ENCODE measurements around the gene HOTAIR. TPM values are rescaled to one million over a fixed set of nuclear protein-coding genes. Genes with fewer than 3 reads are reported as not detected.
A peak's percentile ranks its signal among the peaks of the same experiment; 100 is the strongest.

HOTAIR gene
- total RNA-seq, 1 donor from 2014 or later, result not detected

DNA sequence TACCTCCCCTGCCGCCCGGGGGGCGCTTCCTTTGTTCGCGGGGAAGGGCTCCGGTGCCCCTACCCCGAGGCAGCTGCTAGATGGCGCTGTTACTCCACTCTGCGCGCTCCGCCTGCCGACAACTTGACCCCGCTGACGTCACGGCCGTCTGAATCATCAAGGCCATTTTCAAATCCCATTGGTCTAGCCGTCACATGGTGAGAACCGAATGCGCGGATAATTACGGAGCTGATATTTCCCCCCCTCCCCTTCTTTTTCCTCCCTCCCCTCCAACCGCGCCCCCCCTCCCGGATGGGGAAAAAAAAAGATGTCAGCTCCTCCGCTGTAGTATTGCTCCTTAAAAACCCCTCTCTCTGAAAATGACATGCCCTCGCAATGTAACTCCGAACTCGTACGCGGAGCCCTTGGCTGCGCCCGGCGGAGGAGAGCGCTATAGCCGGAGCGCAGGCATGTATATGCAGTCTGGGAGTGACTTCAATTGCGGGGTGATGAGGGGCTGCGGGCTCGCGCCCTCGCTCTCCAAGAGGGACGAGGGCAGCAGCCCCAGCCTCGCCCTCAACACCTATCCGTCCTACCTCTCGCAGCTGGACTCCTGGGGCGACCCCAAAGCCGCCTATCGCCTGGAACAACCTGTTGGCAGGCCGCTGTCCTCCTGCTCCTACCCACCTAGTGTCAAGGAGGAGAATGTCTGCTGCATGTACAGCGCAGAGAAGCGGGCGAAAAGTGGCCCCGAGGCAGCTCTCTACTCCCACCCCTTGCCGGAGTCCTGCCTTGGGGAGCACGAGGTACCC lies 10.3 kb upstream of the HOTAIR start, which contains the start of gene HOXC10:
HOXC10 (plus strand) TSS at position 246 of the 791 bp plus-strand sequence; CDS start at position 360, 114 bp downstream.
- no peaks in the 10 kb centered on the region for H3K36me3 Mint-ChIP-seq (ENCODE audit: low read depth, unreplicated experiment)
- peaks cover 92% of the 10 kb centered on the region for H3K27me3 ChIP-seq (ENCODE audit: insufficient read depth, low read length)
- peaks cover 85% of the 10 kb centered on the region for H3K27me3 Mint-ChIP-seq (ENCODE audit: low read depth, unreplicated experiment)
- no peaks in the 10 kb centered on the region for H3K4me1 Mint-ChIP-seq (ENCODE audit: low read depth, unreplicated experiment)
- DNase-seq (ENCODE audit: low read depth) (peak; percentile 26), FAIRE-seq (no peak)
- H3K4me1 ChIP-seq (ENCODE audit: insufficient read depth, low read length), result no peaks in the 10 kb centered on the region
- TF ChIP-seq, protein P1, sequence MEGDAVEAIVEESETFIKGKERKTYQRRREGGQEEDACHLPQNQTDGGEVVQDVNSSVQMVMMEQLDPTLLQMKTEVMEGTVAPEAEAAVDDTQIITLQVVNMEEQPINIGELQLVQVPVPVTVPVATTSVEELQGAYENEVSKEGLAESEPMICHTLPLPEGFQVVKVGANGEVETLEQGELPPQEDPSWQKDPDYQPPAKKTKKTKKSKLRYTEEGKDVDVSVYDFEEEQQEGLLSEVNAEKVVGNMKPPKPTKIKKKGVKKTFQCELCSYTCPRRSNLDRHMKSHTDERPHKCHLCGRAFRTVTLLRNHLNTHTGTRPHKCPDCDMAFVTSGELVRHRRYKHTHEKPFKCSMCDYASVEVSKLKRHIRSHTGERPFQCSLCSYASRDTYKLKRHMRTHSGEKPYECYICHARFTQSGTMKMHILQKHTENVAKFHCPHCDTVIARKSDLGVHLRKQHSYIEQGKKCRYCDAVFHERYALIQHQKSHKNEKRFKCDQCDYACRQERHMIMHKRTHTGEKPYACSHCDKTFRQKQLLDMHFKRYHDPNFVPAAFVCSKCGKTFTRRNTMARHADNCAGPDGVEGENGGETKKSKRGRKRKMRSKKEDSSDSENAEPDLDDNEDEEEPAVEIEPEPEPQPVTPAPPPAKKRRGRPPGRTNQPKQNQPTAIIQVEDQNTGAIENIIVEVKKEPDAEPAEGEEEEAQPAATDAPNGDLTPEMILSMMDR (IDR thresholded peaks at IDR 0.05; ENCODE audit: insufficient read depth, low read depth, low read length), result no peak
- TF ChIP-seq EZH2 (IDR thresholded peaks at IDR 0.05; ENCODE audit: insufficient read depth, low read length), result peak; percentile 87
- no peak within 1 kb of the TSS for H3K27ac ChIP-seq (ENCODE audit: low read depth, low read length)
- H2AFZ ChIP-seq (ENCODE audit: low read depth, low read length), result no peak within 1 kb of the TSS
- H3K9me3 ChIP-seq (ENCODE audit: insufficient read depth, low read depth, low read length), result no peaks in the 10 kb centered on the region
- no peak within 1 kb of the TSS for H3K27ac Mint-ChIP-seq (ENCODE audit: unreplicated experiment)
- H3K9ac ChIP-seq (ENCODE audit: low read length), result no peak within 1 kb of the TSS
- H3K4me3 Mint-ChIP-seq (ENCODE audit: unreplicated experiment), result no peak within 1 kb of the TSS
- no peaks in the 10 kb centered on the region for H3K79me2 ChIP-seq (ENCODE audit: insufficient read depth, low read length)
- H3K4me2 ChIP-seq (ENCODE audit: low read length), result peak within 1 kb of the TSS; percentile 41
- no peak within 1 kb of the TSS for H3K4me3 ChIP-seq (ENCODE audit: insufficient read depth, low read depth, low read length)
- H3K9me3 Mint-ChIP-seq (ENCODE audit: unreplicated experiment), result peaks cover 24% of the 10 kb centered on the region
- no peaks in the 10 kb centered on the region for H3K36me3 ChIP-seq (ENCODE audit: insufficient read depth, low read length)
- H4K20me1 ChIP-seq (ENCODE audit: insufficient read depth, low read length), result no peaks in the 10 kb centered on the region

DNA sequence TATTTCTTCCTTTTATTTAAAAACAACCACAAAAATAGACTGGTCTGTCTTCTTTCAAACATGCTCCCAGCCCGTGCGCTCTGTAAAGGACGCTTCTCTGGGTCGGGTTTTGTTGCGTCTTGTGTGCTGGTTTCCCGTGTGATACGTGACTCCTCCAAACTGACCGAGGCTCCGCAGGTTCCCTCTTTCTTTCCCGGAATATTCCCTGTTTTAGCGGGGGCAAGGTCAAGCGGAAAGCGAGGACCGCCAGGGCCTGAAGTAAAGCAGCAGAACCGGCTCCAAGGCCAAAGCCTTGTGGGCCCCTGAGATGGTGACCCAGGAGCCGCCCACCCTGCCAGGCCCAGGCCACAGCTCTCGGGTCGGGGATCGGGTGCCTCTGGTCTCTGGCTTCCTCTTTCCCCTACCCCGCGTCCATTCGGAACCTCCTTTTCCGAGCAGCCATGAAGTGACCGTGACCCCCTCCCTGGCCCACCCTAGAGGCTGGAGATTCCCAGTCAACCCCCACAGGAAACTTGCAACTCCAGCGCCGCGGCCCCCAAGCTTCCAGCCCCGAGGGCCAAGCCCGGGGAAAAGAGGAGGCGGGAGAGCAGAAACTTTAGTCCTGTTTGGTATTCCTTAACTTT lies 9.3 kb upstream of the HOTAIR start:
- Histone ChIP-seq H2AFZ (ENCODE audit: low read depth, low read length) (no peak overlapping the region), H3K9ac (ENCODE audit: low read length) (no peak overlapping the region), H3K4me2 (ENCODE audit: low read length) (no peak overlapping the region), H3K4me1 (ENCODE audit: insufficient read depth, low read length) (no peaks in the 10 kb centered on the region), H3K27me3 (ENCODE audit: insufficient read depth, low read length) (peaks cover 92% of the 10 kb centered on the region), H3K79me2 (ENCODE audit: insufficient read depth, low read length) (no peaks in the 10 kb centered on the region), H3K36me3 (ENCODE audit: insufficient read depth, low read length) (no peaks in the 10 kb centered on the region), H3K4me3 (ENCODE audit: insufficient read depth, low read depth, low read length) (no peak overlapping the region), H3K27ac (ENCODE audit: low read depth, low read length) (no peak overlapping the region), H4K20me1 (ENCODE audit: insufficient read depth, low read length) (no peaks in the 10 kb centered on the region), H3K9me3 (ENCODE audit: insufficient read depth, low read depth, low read length) (no peaks in the 10 kb centered on the region)
- Mint-ChIP-seq H3K4me1 (ENCODE audit: low read depth, unreplicated experiment) (no peaks in the 10 kb centered on the region), H3K9me3 (ENCODE audit: unreplicated experiment) (peaks cover 22% of the 10 kb centered on the region), H3K36me3 (ENCODE audit: low read depth, unreplicated experiment) (no peaks in the 10 kb centered on the region), H3K27me3 (ENCODE audit: low read depth, unreplicated experiment) (peaks cover 85% of the 10 kb centered on the region), H3K27ac (ENCODE audit: unreplicated experiment) (no peak overlapping the region), H3K4me3 (ENCODE audit: unreplicated experiment) (no peak overlapping the region)
- DNase-seq (ENCODE audit: low read depth) (no peak), FAIRE-seq (no peak)
- TF ChIP-seq, protein P1 (IDR thresholded peaks at IDR 0.05; ENCODE audit: insufficient read depth, low read depth, low read length), result no peak
- TF ChIP-seq EZH2 (IDR thresholded peaks at IDR 0.05; ENCODE audit: insufficient read depth, low read length), result peak; percentile 82

Data from astrocyte (in vitro differentiated cells and primary cell).